Fibroblast of lung (primary cell): ENCODE results near the gene KHK. TPM values are rescaled to one million over a fixed set of nuclear protein-coding genes. Genes with fewer than 3 reads are reported as not detected.

Source experiments
- DNase-seq, 2 donors: peaks; one replicate each; pipeline versions ENCODE4 v3.0.0 to v3.0.0-alpha.2; 2010; ENCODE audit warnings: low read depth in 2 of 2
- H2AFZ ChIP-seq: 2 replicates; pipeline ENCODE4 v1.5.1; 2012; ENCODE audit warnings: low read length, control low read depth, inconsistent platforms
- H3K27ac ChIP-seq: 2 replicates; pipeline ENCODE4 v1.5.1; 2011; ENCODE audit warnings: low read length, control low read depth; ENCODE audit not compliant: insufficient read depth
- H3K27me3 ChIP-seq: 2 replicates; pipeline ENCODE4 v1.5.1; 2011; ENCODE audit warnings: mild to moderate bottlenecking, low read length; ENCODE audit not compliant: control insufficient read depth, insufficient read depth
- H3K36me3 ChIP-seq: 2 replicates; pipeline ENCODE4 v1.5.1; 2011; ENCODE audit warnings: low read length; ENCODE audit not compliant: control insufficient read depth, insufficient read depth
- H3K4me1 ChIP-seq: 2 replicates; pipeline ENCODE4 v1.5.1; 2011; ENCODE audit warnings: low read length; ENCODE audit not compliant: control insufficient read depth, insufficient read depth; ENCODE audit errors: extremely low read depth
- H3K4me2 ChIP-seq: 2 replicates; pipeline ENCODE4 v1.5.1; 2011; ENCODE audit warnings: low read length, control low read depth; ENCODE audit not compliant: insufficient read depth; ENCODE audit errors: extremely low read depth
- H3K4me3 ChIP-seq, 4 experiments: fragments of 200-600 bp in 1 of 4; sonication (generic) in 1 of 4; replicated peaks in 1 of 4; 2 replicates each; pipeline ENCODE4 v1.5.1; 2011 to 2016; ENCODE audit warnings: low read length in 4 of 4, low read depth in 3 of 4, mild to moderate bottlenecking in 3 of 4, control low read depth in 2 of 4, inconsistent platforms in 1 of 4, mixed read lengths in 1 of 4; ENCODE audit not compliant: insufficient read depth in 1 of 4; ENCODE audit errors: control extremely low read depth in 1 of 4
- H3K79me2 ChIP-seq: 2 replicates; pipeline ENCODE4 v1.5.1; 2012; ENCODE audit warnings: mild to moderate bottlenecking, low read length, inconsistent platforms; ENCODE audit not compliant: control insufficient read depth, insufficient read depth
- H3K9ac ChIP-seq: 2 replicates; pipeline ENCODE4 v1.5.1; 2011; ENCODE audit warnings: mild to moderate bottlenecking, low read length, control low read depth; ENCODE audit not compliant: insufficient read depth
- H3K9me3 ChIP-seq: 2 replicates; pipeline ENCODE4 v1.5.1; 2012; ENCODE audit warnings: low read depth, low read length; ENCODE audit not compliant: control insufficient read depth, insufficient read depth
- H4K20me1 ChIP-seq: 2 replicates; pipeline ENCODE4 v1.5.1; 2011; ENCODE audit warnings: low read length; ENCODE audit not compliant: control insufficient read depth, insufficient read depth; ENCODE audit errors: extremely low read depth
- CTCF ChIP-seq, 2 donors: IDR thresholded peaks in 1 of 2; conservative IDR thresholded peaks in 1 of 2; 1 replicate in 1 of 2; 2 replicates in 1 of 2; pipeline ENCODE4 v1.5.1; 2011 to 2012; ENCODE audit warnings: low read length in 2 of 2, control low read depth in 1 of 2, inconsistent platforms in 1 of 2, low read depth in 1 of 2, mild to moderate bottlenecking in 1 of 2
- EZH2 ChIP-seq: IDR thresholded peaks from 2 replicates; pipeline ENCODE4 v1.5.1; 2012; ENCODE audit warnings: low read length, control low read depth, mild to moderate bottlenecking; ENCODE audit errors: missing control alignments
- polyA plus RNA-seq, 2 donors: library from polyadenylated mRNA; depleted of rRNA in 1 of 2; stranded (reverse) in 1 of 2; unstranded in 1 of 2; fragments of >200 nt; gene quantifications; 2 replicates each; pipeline ENCODE4 v1.2.1, GENCODE V29; 2011 to 2012; ENCODE audit warnings: missing spikeins in 1 of 2
- total RNA-seq: library from RNA; depleted of rRNA; stranded (reverse); fragments of >200 nt; gene quantifications from 2 replicates; pipeline ENCODE4 v1.2.1, GENCODE V29; 2014

KHK gene
- total and polyA plus RNA-seq, 2 donors (not counting 1 experiment from before 2014, with no cell fraction given): 0.17 to 1.3 TPM

- no peak for DNase-seq
- H4K20me1 ChIP-seq: no peaks in the 10 kb centered on the region
- no peak overlapping the region for H2AFZ ChIP-seq
- no peaks in the 10 kb centered on the region for H3K4me1 ChIP-seq
- H3K9ac ChIP-seq: no peak overlapping the region
- H3K27me3 ChIP-seq: peaks cover 19% of the 10 kb centered on the region
- no peaks in the 10 kb centered on the region for H3K79me2 ChIP-seq
- no peak for TF ChIP-seq CTCF (conservative IDR thresholded peaks at IDR 0.05 in 1 of 2, IDR thresholded peaks at IDR 0.05 in 1 of 2; ENCODE audit: low read depth in 1 of 2, low read length in 2 of 2)
- H3K4me3 ChIP-seq: no peak overlapping the region
- H3K27ac ChIP-seq: no peak overlapping the region
- H3K36me3 ChIP-seq: no peaks in the 10 kb centered on the region
- H3K4me2 ChIP-seq: no peak overlapping the region
- H3K9me3 ChIP-seq: no peaks in the 10 kb centered on the region
These were observed 56.7 kb downstream of the KHK start for GRCh38 chr2:27143285-27143684.

GRCh38 chr2:27145682-27146081 lies 59.1 kb downstream of the KHK start:
- H3K4me2 ChIP-seq: no peak overlapping the region

GRCh38 chr2:27147935-27148334 lies 61.4 kb downstream of the KHK start:
- H3K4me3 ChIP-seq: no peak overlapping the region
- H3K79me2 ChIP-seq: no peaks in the 10 kb centered on the region
- no peak overlapping the region for H3K27ac ChIP-seq
- no peaks in the 10 kb centered on the region for H3K4me1 ChIP-seq
- TF ChIP-seq CTCF (conservative IDR thresholded peaks at IDR 0.05 in 1 of 2, IDR thresholded peaks at IDR 0.05 in 1 of 2; ENCODE audit: low read depth in 1 of 2, low read length in 2 of 2) (no peak), EZH2 (no peak)
- H3K9me3 ChIP-seq: no peaks in the 10 kb centered on the region
- H3K27me3 ChIP-seq: peaks cover 28% of the 10 kb centered on the region
- H3K36me3 ChIP-seq: no peaks in the 10 kb centered on the region
- H3K9ac ChIP-seq: no peak overlapping the region
- H4K20me1 ChIP-seq: no peaks in the 10 kb centered on the region
- no peak overlapping the region for H3K4me2 ChIP-seq
- H2AFZ ChIP-seq: no peak overlapping the region
- no peak for DNase-seq

More at GRCh38 chr2:27145682-27146081, 59.1 kb downstream of the KHK start:
- H3K27ac ChIP-seq: no peak overlapping the region
- H3K36me3 ChIP-seq: no peaks in the 10 kb centered on the region
- H3K4me3 ChIP-seq: no peak overlapping the region
- no peaks in the 10 kb centered on the region for H4K20me1 ChIP-seq
- no peak for TF ChIP-seq EZH2
- TF ChIP-seq CTCF (conservative IDR thresholded peaks at IDR 0.05 in 1 of 2, IDR thresholded peaks at IDR 0.05 in 1 of 2; ENCODE audit: low read depth in 1 of 2, low read length in 2 of 2): no peak
- H3K9ac ChIP-seq: no peak overlapping the region
- peaks cover 33% of the 10 kb centered on the region for H3K27me3 ChIP-seq
- H3K79me2 ChIP-seq: no peaks in the 10 kb centered on the region
- H2AFZ ChIP-seq: no peak overlapping the region
- H3K4me1 ChIP-seq: no peaks in the 10 kb centered on the region
- H3K9me3 ChIP-seq: no peaks in the 10 kb centered on the region
- DNase-seq: no peak
